GM18868 (cell line): ENCODE data around the gene TNK1.

ENCODE experiments used
- ATAC-seq: cut with Tn5 transposase; IDR thresholded peaks from one replicate; pipeline ENCODE4 v1.9.1; 2021; ENCODE audit warnings: mild to moderate bottlenecking, moderate library complexity; ENCODE audit not compliant: unreplicated experiment

TNK1 gene

DNA sequence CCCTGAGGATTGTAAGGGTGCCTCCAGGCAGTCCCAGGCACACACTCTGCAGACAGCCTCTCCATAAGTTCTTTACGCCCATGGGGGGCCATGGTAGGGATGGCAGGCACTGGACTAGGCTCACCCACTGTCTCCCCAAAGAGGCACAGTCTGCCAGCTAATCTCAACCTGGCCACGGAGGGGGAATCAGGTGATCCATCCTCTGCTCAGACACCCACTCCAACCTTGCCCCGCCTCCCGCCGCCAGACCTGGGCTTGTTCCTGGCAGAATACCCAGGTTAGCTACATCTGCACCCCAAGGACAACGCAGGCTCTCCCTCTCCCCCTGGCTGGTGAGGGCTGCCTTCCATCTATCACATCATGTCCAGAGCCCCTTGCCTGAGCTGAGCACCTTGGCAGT lies 28.0 kb downstream of the TNK1 start:
- ATAC-seq: no peak

- ATAC-seq: no peak
Observed at GRCh38 chr17:7409716-7410115, 28.8 kb downstream of the TNK1 start.

GRCh38 chr17:7410634-7411426 lies 29.9 kb downstream of the TNK1 start:
- ATAC-seq: no peak

- ATAC-seq: no peak
Observed at GRCh38 chr17:7411427-7411750, 30.5 kb downstream of the TNK1 start.

- no peak for ATAC-seq
Observed at GRCh38 chr17:7413346-7413985, 32.6 kb downstream of the TNK1 start.

DNA sequence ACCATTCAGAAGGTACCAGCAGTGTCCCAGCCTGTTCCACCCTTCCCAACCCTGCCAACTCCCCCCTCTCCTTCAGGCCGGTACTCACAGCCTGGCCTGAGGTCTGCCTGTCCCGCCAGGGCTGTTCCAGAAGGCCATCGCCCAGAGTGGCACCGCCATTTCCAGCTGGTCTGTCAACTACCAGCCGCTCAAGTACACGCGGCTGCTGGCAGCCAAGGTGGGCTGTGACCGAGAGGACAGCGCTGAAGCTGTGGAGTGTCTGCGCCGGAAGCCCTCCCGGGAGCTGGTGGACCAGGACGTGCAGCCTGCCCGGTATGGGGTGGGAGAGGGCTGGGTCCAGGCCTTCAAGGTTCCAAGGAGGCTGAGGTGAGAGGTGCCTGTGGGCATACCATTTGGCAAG lies 33.9 kb downstream of the TNK1 start:
- no peak for ATAC-seq

- no peak for ATAC-seq
Observed at GRCh38 chr17:7415784-7416183, 34.9 kb downstream of the TNK1 start.

GRCh38 chr17:7416323-7416722 lies 35.4 kb downstream of the TNK1 start:
- no peak for ATAC-seq

DNA sequence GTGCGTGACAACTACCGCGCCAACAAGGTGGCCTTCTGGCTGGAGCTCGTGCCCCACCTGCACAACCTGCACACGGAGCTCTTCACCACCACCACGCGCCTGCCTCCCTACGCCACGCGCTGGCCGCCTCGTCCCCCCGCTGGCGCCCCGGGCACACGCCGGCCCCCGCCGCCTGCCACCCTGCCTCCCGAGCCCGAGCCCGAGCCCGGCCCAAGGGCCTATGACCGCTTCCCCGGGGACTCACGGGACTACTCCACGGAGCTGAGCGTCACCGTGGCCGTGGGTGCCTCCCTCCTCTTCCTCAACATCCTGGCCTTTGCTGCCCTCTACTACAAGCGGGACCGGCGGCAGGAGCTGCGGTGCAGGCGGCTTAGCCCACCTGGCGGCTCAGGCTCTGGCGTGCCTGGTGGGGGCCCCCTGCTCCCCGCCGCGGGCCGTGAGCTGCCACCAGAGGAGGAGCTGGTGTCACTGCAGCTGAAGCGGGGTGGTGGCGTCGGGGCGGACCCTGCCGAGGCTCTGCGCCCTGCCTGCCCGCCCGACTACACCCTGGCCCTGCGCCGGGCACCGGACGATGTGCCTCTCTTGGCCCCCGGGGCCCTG lies 36.3 kb downstream of the TNK1 start:
- no peak for ATAC-seq

DNA sequence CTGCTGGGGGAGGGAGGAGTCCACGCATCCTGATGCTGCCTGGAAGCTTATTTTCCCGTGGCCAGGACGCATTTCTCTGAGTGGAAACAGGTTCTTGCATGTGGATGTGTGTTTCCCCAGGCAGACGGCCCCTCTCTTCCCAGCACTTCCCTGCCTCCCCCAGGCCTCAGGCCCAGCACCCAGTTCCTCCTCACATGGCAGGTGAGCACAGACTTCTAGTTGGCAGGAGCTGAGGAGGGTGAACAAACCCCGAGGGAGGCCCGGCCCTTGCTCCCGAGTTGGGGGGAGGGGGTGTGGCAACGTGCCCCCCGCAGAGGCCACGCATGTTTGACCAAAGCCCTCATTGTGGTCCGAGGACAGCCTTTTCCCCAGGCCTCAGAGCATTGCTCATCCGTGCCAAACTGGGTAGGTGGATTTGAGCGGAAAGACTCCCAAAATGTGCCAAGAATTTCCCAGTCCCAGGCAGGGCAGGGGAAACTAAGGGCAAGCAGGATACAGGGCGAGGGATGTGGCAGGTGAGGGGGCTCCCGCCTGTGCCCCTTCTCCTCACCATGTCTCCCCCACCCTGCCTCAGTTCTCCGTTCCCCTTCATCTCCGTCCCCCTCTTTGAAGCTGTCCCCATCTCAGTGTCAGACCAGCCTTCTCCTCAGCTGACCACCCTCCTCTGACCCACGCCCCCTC lies 37.7 kb downstream of the TNK1 start:
- no peak for ATAC-seq

DNA sequence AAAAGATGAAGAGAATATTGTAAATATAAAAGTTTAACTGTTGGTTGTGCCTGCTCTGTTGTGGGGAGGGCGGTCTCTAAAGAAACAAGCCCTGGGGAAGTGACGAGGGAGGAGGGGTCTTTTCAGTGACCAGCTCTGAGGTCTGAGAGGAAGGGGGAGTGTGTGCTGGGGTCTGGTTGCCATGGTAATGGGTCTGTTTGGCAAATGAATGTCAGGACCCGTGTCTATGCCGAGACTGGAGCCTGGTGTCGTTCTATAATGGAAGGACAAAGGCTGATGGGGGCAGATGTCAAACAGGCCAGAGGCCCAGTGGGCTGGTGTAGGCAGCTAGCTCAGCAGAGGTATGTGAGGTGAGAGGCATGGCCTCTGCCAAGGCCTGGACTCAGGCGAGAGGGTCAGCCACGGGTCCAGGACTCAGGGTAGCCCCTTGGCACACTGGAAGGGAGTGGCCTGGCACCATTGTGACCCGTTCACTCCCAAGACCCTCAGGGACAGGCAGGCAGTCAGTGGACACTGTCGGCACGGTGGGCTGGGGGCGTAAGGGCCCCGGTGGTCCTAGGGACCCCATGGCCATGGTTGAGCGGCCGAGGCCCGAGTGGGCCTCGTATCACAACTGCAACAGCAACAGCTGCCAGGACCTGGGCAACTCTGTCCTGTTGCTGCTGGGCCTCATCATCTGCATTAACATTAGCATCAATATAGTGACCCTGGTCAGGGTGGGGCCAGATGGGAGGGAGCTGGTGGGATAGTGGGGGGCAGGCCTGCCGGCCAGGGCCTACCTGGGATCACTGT lies 39.1 kb downstream of the TNK1 start, which contains the start of gene SPEM1:
Gene SPEM1 (plus strand): TSS at position 506 of the 792 bp plus-strand sequence. CDS start 61 bp downstream, at position 567.
- ATAC-seq: no peak

- no peak for ATAC-seq
Observed at GRCh38 chr17:7421186-7421585, 40.3 kb downstream of the TNK1 start.

DNA sequence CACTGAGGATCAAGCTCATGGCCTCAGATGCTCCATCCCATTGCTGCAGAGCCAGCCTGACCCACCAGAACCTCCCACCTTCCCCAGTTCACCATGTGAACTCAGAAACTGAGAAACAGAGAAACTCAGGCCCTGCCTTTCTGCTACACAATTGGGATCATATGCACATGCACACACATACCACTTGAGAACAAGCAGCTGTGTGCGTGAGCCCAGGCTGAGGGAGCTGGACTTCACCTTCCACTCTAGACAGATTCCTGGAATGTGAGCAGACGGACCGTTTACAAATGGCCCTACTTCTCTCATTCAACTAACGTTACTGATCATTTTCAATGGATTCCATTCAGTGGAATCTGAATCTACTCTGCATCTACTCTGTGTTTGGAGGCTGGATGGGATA lies 42.8 kb downstream of the TNK1 start:
- no peak for ATAC-seq

DNA sequence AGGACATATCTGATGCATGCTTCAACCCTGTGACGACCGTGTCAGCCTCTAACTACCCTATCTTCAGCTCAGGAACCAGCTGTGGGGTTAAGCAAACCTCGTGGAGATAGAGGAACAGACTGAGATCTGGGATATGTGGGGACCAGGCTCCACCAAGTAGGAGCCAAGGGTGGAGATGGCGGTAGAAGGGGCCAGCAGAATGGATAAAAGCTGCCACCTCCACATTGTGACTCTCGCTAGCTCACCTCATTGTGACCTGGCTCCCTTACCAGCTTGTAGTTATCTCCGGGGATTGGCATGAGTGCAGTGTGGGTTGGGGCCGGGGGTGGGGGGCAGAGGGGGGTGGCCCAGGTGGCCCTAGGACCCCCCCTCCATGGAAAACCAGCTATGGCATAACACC lies 44.4 kb downstream of the TNK1 start, which contains the start of gene SPEM2:
Gene SPEM2 (plus strand): TSS at position 301 of the 400 bp plus-strand sequence. CDS start 73 bp downstream, at position 374.
- ATAC-seq: no peak

DNA sequence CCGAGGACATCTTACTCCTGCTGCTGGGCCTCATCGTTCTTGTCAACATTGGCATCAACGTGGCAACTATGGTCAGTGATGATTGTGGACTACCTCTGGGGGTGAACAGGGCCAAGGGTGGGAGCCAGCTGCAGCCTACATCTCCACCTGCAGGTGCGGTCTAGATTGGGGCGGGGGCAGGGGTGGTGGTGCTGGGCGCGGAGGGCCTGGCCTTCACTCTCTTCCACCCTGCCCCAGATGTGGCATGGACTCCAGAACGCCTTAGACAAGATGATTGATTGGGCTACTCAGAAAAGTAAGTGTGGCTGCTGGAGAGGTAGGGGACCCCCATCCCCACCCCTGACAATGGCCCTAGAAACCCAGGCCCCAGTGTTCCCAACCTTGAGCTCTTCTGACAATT lies 44.9 kb downstream of the TNK1 start:
- ATAC-seq: no peak

DNA sequence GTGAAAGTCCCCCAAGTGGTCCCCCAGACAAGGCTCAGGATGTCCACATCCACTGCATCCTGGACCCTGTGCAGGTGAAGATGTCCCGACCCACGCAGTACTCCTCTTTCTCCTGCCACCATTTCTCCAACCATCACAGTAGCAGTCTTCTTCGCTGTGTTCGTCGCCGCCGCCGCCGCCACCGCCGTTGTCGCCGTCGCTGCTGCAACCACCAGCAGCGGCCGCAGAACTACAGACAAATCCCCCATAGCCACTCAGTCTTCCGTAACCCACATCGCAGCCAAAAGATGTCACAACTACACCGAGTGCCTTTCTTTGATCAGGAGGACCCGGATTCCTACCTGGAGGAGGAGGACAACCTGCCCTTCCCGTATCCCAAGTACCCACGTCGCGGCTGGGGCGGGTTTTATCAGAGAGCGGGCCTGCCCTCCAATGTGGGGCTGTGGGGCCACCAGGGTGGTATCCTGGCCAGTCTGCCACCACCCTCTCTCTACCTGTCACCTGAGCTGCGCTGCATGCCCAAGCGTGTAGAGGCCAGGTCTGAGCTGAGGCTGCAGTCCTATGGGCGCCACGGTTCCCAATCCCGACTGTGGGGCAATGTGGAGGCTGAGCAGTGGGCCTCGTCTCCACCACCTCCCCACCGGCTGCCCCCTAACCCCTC lies 45.4 kb downstream of the TNK1 start:
- ATAC-seq: no peak

DNA sequence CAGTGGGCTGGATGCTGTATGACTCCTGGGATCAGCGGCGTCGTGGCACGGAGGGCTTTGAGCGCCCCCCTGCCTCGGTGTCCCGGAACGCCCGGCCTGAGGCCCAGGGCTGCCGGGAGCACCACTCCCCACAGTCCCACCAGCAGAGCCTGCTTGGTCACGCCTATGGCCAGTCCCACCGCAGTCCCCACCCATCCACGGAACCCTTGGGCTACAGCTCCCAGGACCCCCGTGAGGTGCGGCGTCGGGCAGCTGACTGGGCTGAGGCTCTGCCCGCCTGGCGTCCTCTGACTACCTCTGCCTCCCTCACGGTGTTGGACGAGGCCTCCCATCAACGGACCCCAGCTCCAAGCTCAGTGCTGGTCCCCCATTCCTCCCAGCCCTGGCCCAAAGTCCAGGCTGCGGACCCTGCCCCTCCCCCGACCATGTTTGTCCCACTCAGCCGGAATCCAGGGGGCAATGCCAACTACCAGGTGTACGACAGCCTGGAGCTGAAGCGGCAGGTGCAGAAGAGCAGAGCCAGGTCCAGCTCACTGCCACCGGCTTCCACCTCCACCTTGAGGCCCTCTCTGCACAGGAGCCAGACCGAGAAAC lies 46.1 kb downstream of the TNK1 start:
- no peak for ATAC-seq

GRCh38 chr17:7427549-7427948 lies 46.7 kb downstream of the TNK1 start:
- no peak for ATAC-seq

DNA sequence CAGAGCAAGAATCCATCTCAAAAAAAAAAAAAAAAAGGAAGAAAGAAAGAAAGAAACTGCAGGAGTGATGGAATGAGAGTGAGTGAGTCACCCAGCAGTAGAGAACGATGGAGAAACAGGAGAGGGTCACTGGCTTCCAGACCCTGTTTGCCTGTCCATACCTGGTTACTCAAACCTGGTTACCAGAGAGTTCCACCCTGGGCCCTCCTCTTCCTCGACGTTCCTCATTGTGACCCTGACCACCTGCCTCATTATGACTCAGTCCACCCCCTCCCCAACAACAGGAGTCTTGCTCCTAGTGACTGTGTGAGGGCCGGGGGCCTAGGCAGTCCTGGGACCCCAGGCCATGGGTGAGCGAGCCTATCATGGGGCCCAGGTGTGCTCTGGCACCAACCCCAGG lies 47.7 kb downstream of the TNK1 start, which contains the start of gene SPEM3:
Gene SPEM3 (plus strand): TSS at position 301 of the 400 bp plus-strand sequence. CDS start 46 bp downstream, at position 347.
- no peak for ATAC-seq

- no peak for ATAC-seq
Observed at GRCh38 chr17:7429722-7430121, 48.8 kb downstream of the TNK1 start.
